ENCODE results near the gene GTPBP3. TPM values are rescaled to one million over a fixed set of nuclear protein-coding genes. Genes with fewer than 3 reads are reported as not detected.

Gene GTPBP3
- total RNA-seq, 1 donor from 2014 or later = 9.3 TPM

GRCh38 chr19:17337675-17338432 is 501 bp downstream of the GTPBP3 start:
- DNase-seq (no peak), ATAC-seq (ENCODE audit: poor library complexity) (no peak)
- intact Hi-C loops (cut with DNase I) = no loop called here

GRCh38 chr19:17338433-17339078 is 1.2 kb downstream of the GTPBP3 start:
- intact Hi-C loops (cut with DNase I) = no loop called here
- ATAC-seq (ENCODE audit: poor library complexity) (no peak), DNase-seq (no peak)

- intact Hi-C loops (cut with DNase I) = no loop called here
- no peak for ATAC-seq (ENCODE audit: poor library complexity)
- no peak for DNase-seq
These were observed 1.9 kb downstream of the GTPBP3 start for GRCh38 chr19:17339088-17339741.

GRCh38 chr19:17340302-17340870 is 3.0 kb downstream of the GTPBP3 start:
- ATAC-seq (ENCODE audit: poor library complexity) (no peak), DNase-seq (no peak)
- intact Hi-C loops (cut with DNase I) = no loop called here

GRCh38 chr19:17340871-17341357 is 3.6 kb downstream of the GTPBP3 start:
- intact Hi-C loops (cut with DNase I) = no loop called here

GRCh38 chr19:17341386-17341785 is 4.0 kb downstream of the GTPBP3 start:
- ATAC-seq (ENCODE audit: poor library complexity) = no peak
- intact Hi-C loops (cut with DNase I) = no loop called here

More at GRCh38 chr19:17340871-17341357, 3.6 kb downstream of the GTPBP3 start:
- no peak for DNase-seq
- no peak for ATAC-seq (ENCODE audit: poor library complexity)

GRCh38 chr19:17341845-17342244 is 4.5 kb downstream of the GTPBP3 start:
- intact Hi-C loops (cut with DNase I) = no loop called here
- DNase-seq = no peak
- no peak for ATAC-seq (ENCODE audit: poor library complexity)

More at GRCh38 chr19:17341386-17341785, 4.0 kb downstream of the GTPBP3 start:
- DNase-seq = no peak

- peak; percentile 90 for ATAC-seq (ENCODE audit: poor library complexity)
- intact Hi-C loops (cut with DNase I) = loop anchor here (5.0 kb wide), 1 partner anchor 41 kb away; no protein-coding TSS in a partner anchor
- peak; percentile 86 for DNase-seq
These were observed 8.8 kb downstream of the GTPBP3 start for GRCh38 chr19:17346109-17346671.

GRCh38 chr19:17347361-17347760 is 10.0 kb downstream of the GTPBP3 start:
- ATAC-seq (ENCODE audit: poor library complexity) = peak; percentile 40
- DNase-seq = no peak
- intact Hi-C loops (cut with DNase I) = loop anchor here (5.0 kb wide), 1 partner anchor 40 kb away; no protein-coding TSS in a partner anchor

- no peak for DNase-seq
- ATAC-seq (ENCODE audit: poor library complexity) = no peak
- intact Hi-C loops (cut with DNase I) = loop anchor here (5.0 kb wide), 1 partner anchor 39 kb away; no protein-coding TSS in a partner anchor
These were observed 10.5 kb downstream of the GTPBP3 start for GRCh38 chr19:17347877-17348276.

GRCh38 chr19:17348700-17349099 is 11.3 kb downstream of the GTPBP3 start:
- intact Hi-C loops (cut with DNase I) = loop anchor here (5.0 kb wide), 1 partner anchor 39 kb away; no protein-coding TSS in a partner anchor
- DNase-seq (peak; percentile 75), ATAC-seq (ENCODE audit: poor library complexity) (peak; percentile 60)

- ATAC-seq (ENCODE audit: poor library complexity) (no peak), DNase-seq (no peak)
- intact Hi-C loops (cut with DNase I) = no loop called here
These were observed 14.6 kb downstream of the GTPBP3 start for GRCh38 chr19:17351815-17352435.

- intact Hi-C loops (cut with DNase I) = no loop called here
- DNase-seq (no peak), ATAC-seq (ENCODE audit: poor library complexity) (no peak)
These were observed 15.4 kb downstream of the GTPBP3 start for GRCh38 chr19:17352608-17353280.

- no peak for DNase-seq
- intact Hi-C loops (cut with DNase I) = no loop called here
- ATAC-seq (ENCODE audit: poor library complexity) = no peak
These were observed 16.0 kb downstream of the GTPBP3 start for GRCh38 chr19:17353386-17353785.

GRCh38 chr19:17357078-17357666 is 19.8 kb downstream of the GTPBP3 start:
- no peak for DNase-seq
- ATAC-seq (ENCODE audit: poor library complexity) = no peak
- intact Hi-C loops (cut with DNase I) = no loop called here

GRCh38 chr19:17357724-17358123 is 20.4 kb downstream of the GTPBP3 start:
- no peak for DNase-seq
- no peak for ATAC-seq (ENCODE audit: poor library complexity)
- intact Hi-C loops (cut with DNase I) = no loop called here

- intact Hi-C loops (cut with DNase I) = no loop called here
- ATAC-seq (ENCODE audit: poor library complexity) (no peak), DNase-seq (no peak)
These were observed 21.0 kb downstream of the GTPBP3 start for GRCh38 chr19:17358395-17358794.
